Measurements from ENCODE around the gene GATB.

DNA sequence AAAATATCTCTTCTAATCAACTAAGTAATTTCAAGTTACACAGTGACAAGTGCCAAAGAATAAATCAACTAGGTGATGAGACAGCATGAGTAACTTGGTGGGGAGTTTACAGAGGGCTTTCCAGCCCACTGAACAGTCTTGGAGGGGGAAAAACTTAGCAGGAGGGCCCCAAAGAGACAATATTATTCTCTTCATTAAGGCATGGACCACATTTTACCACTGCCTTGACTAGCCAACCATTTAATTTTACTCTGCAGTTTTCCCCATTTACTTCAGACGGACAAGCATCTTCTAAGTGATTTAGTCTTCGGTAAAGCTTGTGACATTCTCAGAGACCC lies 25.3 kb upstream of the GATB start:
- TF ChIP-seq, protein P1, sequence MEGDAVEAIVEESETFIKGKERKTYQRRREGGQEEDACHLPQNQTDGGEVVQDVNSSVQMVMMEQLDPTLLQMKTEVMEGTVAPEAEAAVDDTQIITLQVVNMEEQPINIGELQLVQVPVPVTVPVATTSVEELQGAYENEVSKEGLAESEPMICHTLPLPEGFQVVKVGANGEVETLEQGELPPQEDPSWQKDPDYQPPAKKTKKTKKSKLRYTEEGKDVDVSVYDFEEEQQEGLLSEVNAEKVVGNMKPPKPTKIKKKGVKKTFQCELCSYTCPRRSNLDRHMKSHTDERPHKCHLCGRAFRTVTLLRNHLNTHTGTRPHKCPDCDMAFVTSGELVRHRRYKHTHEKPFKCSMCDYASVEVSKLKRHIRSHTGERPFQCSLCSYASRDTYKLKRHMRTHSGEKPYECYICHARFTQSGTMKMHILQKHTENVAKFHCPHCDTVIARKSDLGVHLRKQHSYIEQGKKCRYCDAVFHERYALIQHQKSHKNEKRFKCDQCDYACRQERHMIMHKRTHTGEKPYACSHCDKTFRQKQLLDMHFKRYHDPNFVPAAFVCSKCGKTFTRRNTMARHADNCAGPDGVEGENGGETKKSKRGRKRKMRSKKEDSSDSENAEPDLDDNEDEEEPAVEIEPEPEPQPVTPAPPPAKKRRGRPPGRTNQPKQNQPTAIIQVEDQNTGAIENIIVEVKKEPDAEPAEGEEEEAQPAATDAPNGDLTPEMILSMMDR (conservative IDR thresholded peaks at IDR 0.05; ENCODE audit: low read depth in 2 of 2): no peak
- no peak for TF ChIP-seq EZH2 (IDR thresholded peaks at IDR 0.05; ENCODE audit: low read depth, unreplicated experiment)
- no peak for TF ChIP-seq JUNB (IDR thresholded peaks at IDR 0.05; ENCODE audit: unreplicated experiment)
- TF ChIP-seq, protein P2, sequence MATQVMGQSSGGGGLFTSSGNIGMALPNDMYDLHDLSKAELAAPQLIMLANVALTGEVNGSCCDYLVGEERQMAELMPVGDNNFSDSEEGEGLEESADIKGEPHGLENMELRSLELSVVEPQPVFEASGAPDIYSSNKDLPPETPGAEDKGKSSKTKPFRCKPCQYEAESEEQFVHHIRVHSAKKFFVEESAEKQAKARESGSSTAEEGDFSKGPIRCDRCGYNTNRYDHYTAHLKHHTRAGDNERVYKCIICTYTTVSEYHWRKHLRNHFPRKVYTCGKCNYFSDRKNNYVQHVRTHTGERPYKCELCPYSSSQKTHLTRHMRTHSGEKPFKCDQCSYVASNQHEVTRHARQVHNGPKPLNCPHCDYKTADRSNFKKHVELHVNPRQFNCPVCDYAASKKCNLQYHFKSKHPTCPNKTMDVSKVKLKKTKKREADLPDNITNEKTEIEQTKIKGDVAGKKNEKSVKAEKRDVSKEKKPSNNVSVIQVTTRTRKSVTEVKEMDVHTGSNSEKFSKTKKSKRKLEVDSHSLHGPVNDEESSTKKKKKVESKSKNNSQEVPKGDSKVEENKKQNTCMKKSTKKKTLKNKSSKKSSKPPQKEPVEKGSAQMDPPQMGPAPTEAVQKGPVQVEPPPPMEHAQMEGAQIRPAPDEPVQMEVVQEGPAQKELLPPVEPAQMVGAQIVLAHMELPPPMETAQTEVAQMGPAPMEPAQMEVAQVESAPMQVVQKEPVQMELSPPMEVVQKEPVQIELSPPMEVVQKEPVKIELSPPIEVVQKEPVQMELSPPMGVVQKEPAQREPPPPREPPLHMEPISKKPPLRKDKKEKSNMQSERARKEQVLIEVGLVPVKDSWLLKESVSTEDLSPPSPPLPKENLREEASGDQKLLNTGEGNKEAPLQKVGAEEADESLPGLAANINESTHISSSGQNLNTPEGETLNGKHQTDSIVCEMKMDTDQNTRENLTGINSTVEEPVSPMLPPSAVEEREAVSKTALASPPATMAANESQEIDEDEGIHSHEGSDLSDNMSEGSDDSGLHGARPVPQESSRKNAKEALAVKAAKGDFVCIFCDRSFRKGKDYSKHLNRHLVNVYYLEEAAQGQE (IDR thresholded peaks at IDR 0.05; ENCODE audit: unreplicated experiment): no peak
- no peak for TF ChIP-seq ZNF331 (CRISPR knock-in tag; IDR thresholded peaks at IDR 0.05; ENCODE audit: low read depth)
- no peak for TF ChIP-seq POLR2AphosphoS5 (IDR thresholded peaks at IDR 0.05; ENCODE audit: low read depth)
- TF ChIP-seq CREB1 (CRISPR knock-in tag; IDR thresholded peaks at IDR 0.05; ENCODE audit: low read depth): no peak
- no peak for TF ChIP-seq EZH2phosphoT487 (IDR thresholded peaks at IDR 0.05; ENCODE audit: unreplicated experiment)
